ENCODE results near the gene TMTC2. TPM values are rescaled to one million over a fixed set of nuclear protein-coding genes. Genes with fewer than 3 reads are reported as not detected.

Gene TMTC2
- total and polyA plus RNA-seq, 4 experiments from 2014 or later: 0.09 to 8.2 (median 4.2) TPM

- no peaks in the 10 kb centered on the region for H3K4me1 Mint-ChIP-seq
- H3K4me1 ChIP-seq (ENCODE audit: insufficient read depth, low read length): no peaks in the 10 kb centered on the region
- no peaks in the 10 kb centered on the region for H3K9me3 ChIP-seq (ENCODE audit: control insufficient read depth in 1 of 2, low read length in 2 of 2)
- intact Hi-C loops (cut with micrococcal nuclease): no loop called here
- H3K4me3 ChIP-seq (ENCODE audit: low read length in 2 of 2): no peak overlapping the region
- ChIA-PET POLR2A (ENCODE audit: partially characterized antibody) (no interaction called here), CTCF (ENCODE audit: partially characterized antibody) (no interaction called here)
- DNase-seq: no peak
- peaks cover 4 to 8% of the 10 kb centered on the region in 2 donors for H3K36me3 Mint-ChIP-seq
- H3K36me3 ChIP-seq (ENCODE audit: insufficient read depth, low read length): no peaks in the 10 kb centered on the region
- no peaks in the 10 kb centered on the region for H3K27me3 Mint-ChIP-seq
- H3K27me3 ChIP-seq (ENCODE audit: insufficient read depth, low read length): no peaks in the 10 kb centered on the region
- H3K27ac Mint-ChIP-seq: no peak overlapping the region
- H3K27ac ChIP-seq (ENCODE audit: low read depth, low read length): no peak overlapping the region
- H3K9me3 Mint-ChIP-seq: no peaks in the 10 kb centered on the region
- no peak overlapping the region for H3K4me3 Mint-ChIP-seq
Observed at GRCh38 chr12:82788594-82788993, 101.9 kb downstream of the TMTC2 start.

GRCh38 chr12:82789674-82790073 lies 103.0 kb downstream of the TMTC2 start:
- peaks cover 4 to 8% of the 10 kb centered on the region in 2 donors for H3K36me3 Mint-ChIP-seq
- ChIA-PET POLR2A (ENCODE audit: partially characterized antibody) (no interaction called here), CTCF (ENCODE audit: partially characterized antibody) (no interaction called here)
- no peaks in the 10 kb centered on the region for H3K36me3 ChIP-seq (ENCODE audit: insufficient read depth, low read length)
- no peak overlapping the region for H3K4me3 ChIP-seq (ENCODE audit: low read length in 2 of 2)
- H3K27me3 ChIP-seq (ENCODE audit: insufficient read depth, low read length): no peaks in the 10 kb centered on the region
- H3K4me1 Mint-ChIP-seq: no peaks in the 10 kb centered on the region
- H3K9me3 ChIP-seq (ENCODE audit: control insufficient read depth in 1 of 2, low read length in 2 of 2): no peaks in the 10 kb centered on the region
- H3K27ac Mint-ChIP-seq: no peak overlapping the region
- intact Hi-C loops (cut with micrococcal nuclease): no loop called here
- DNase-seq: no peak
- no peaks in the 10 kb centered on the region for H3K27me3 Mint-ChIP-seq
- no peaks in the 10 kb centered on the region for H3K9me3 Mint-ChIP-seq
- no peak overlapping the region for H3K4me3 Mint-ChIP-seq
- no peak overlapping the region for H3K27ac ChIP-seq (ENCODE audit: low read depth, low read length)
- H3K4me1 ChIP-seq (ENCODE audit: insufficient read depth, low read length): no peaks in the 10 kb centered on the region

GRCh38 chr12:82793751-82794281 lies 107.1 kb downstream of the TMTC2 start:
- H3K4me1 ChIP-seq (ENCODE audit: insufficient read depth, low read length): no peaks in the 10 kb centered on the region
- H3K9me3 ChIP-seq (ENCODE audit: control insufficient read depth in 1 of 2, low read length in 2 of 2): no peaks in the 10 kb centered on the region
- H3K4me1 Mint-ChIP-seq: no peaks in the 10 kb centered on the region
- H3K4me3 ChIP-seq (ENCODE audit: low read length in 2 of 2): no peak overlapping the region
- no peak for DNase-seq
- POLR2A ChIA-PET (ENCODE audit: partially characterized antibody): no interaction called here
- H3K36me3 ChIP-seq (ENCODE audit: insufficient read depth, low read length): no peaks in the 10 kb centered on the region
- no peak overlapping the region for H3K27ac Mint-ChIP-seq
- H3K27ac ChIP-seq (ENCODE audit: low read depth, low read length): no peak overlapping the region
- no peaks in the 10 kb centered on the region for H3K27me3 ChIP-seq (ENCODE audit: insufficient read depth, low read length)
- H3K9me3 Mint-ChIP-seq: no peaks in the 10 kb centered on the region
- CTCF ChIA-PET (ENCODE audit: partially characterized antibody): no interaction called here
- no peak overlapping the region for H3K4me3 Mint-ChIP-seq
- peaks cover 4 to 8% of the 10 kb centered on the region in 2 donors for H3K36me3 Mint-ChIP-seq
- intact Hi-C loops (cut with micrococcal nuclease): no loop called here
- H3K27me3 Mint-ChIP-seq: no peaks in the 10 kb centered on the region

GRCh38 chr12:82797480-82797879 lies 110.8 kb downstream of the TMTC2 start:
- ChIA-PET CTCF (ENCODE audit: partially characterized antibody) (no interaction called here), POLR2A (ENCODE audit: partially characterized antibody) (no interaction called here)
- no peaks in the 10 kb centered on the region for H3K27me3 ChIP-seq (ENCODE audit: insufficient read depth, low read length)
- H3K4me1 Mint-ChIP-seq: no peaks in the 10 kb centered on the region
- peaks cover 0 to 14% of the 10 kb centered on the region in 2 donors for H3K36me3 Mint-ChIP-seq
- H3K27ac Mint-ChIP-seq: no peak overlapping the region
- H3K9me3 Mint-ChIP-seq: no peaks in the 10 kb centered on the region
- H3K4me1 ChIP-seq (ENCODE audit: insufficient read depth, low read length): no peaks in the 10 kb centered on the region
- no peaks in the 10 kb centered on the region for H3K27me3 Mint-ChIP-seq
- no peak for DNase-seq
- intact Hi-C loops (cut with micrococcal nuclease): no loop called here
- no peak overlapping the region for H3K4me3 ChIP-seq (ENCODE audit: low read length in 2 of 2)
- H3K36me3 ChIP-seq (ENCODE audit: insufficient read depth, low read length): no peaks in the 10 kb centered on the region
- H3K27ac ChIP-seq (ENCODE audit: low read depth, low read length): no peak overlapping the region
- no peaks in the 10 kb centered on the region for H3K9me3 ChIP-seq (ENCODE audit: control insufficient read depth in 1 of 2, low read length in 2 of 2)
- H3K4me3 Mint-ChIP-seq: no peak overlapping the region

GRCh38 chr12:82800185-82800584 lies 113.5 kb downstream of the TMTC2 start:
- no peak overlapping the region for H3K27ac Mint-ChIP-seq
- Histone ChIP-seq H3K27ac (ENCODE audit: low read depth, low read length) (no peak overlapping the region), H3K27me3 (ENCODE audit: insufficient read depth, low read length) (no peaks in the 10 kb centered on the region), H3K9me3 (ENCODE audit: control insufficient read depth in 1 of 2, low read length in 2 of 2) (no peaks in the 10 kb centered on the region), H3K4me3 (ENCODE audit: low read length in 2 of 2) (no peak overlapping the region), H3K36me3 (ENCODE audit: insufficient read depth, low read length) (no peaks in the 10 kb centered on the region), H3K4me1 (ENCODE audit: insufficient read depth, low read length) (no peaks in the 10 kb centered on the region)
- DNase-seq: no peak
- ChIA-PET CTCF (ENCODE audit: partially characterized antibody) (interaction anchor here (0.8 kb wide), 1 partner anchor 9 kb away, joined by 3 read pairs; no protein-coding TSS in a partner anchor), POLR2A (ENCODE audit: partially characterized antibody) (interaction anchor here (0.6 kb wide), 1 partner anchor 11 kb away, joined by 3 read pairs; no protein-coding TSS in a partner anchor)
- H3K4me1 Mint-ChIP-seq: no peaks in the 10 kb centered on the region
- H3K27me3 Mint-ChIP-seq: no peaks in the 10 kb centered on the region
- H3K4me3 Mint-ChIP-seq: no peak overlapping the region
- H3K9me3 Mint-ChIP-seq: no peaks in the 10 kb centered on the region
- H3K36me3 Mint-ChIP-seq: peaks cover 0 to 14% of the 10 kb centered on the region in 2 donors
- intact Hi-C loops (cut with micrococcal nuclease): no loop called here

- Mint-ChIP-seq H3K36me3 (peaks cover 0 to 14% of the 10 kb centered on the region in 2 donors), H3K4me3 (no peak overlapping the region), H3K27ac (no peak overlapping the region), H3K4me1 (peaks cover 0 to 4% (median under 1%) of the 10 kb centered on the region in 4 donors), H3K27me3 (no peaks in the 10 kb centered on the region), H3K9me3 (no peaks in the 10 kb centered on the region)
- no peaks in the 10 kb centered on the region for H3K9me3 ChIP-seq (ENCODE audit: control insufficient read depth in 1 of 2, low read length in 2 of 2)
- CTCF ChIA-PET (ENCODE audit: partially characterized antibody): no interaction called here
- H3K27me3 ChIP-seq (ENCODE audit: insufficient read depth, low read length): no peaks in the 10 kb centered on the region
- DNase-seq: no peak
- H3K27ac ChIP-seq (ENCODE audit: low read depth, low read length): no peak overlapping the region
- intact Hi-C loops (cut with micrococcal nuclease): no loop called here
- H3K36me3 ChIP-seq (ENCODE audit: insufficient read depth, low read length): no peaks in the 10 kb centered on the region
- no peak overlapping the region for H3K4me3 ChIP-seq (ENCODE audit: low read length in 2 of 2)
- H3K4me1 ChIP-seq (ENCODE audit: insufficient read depth, low read length): no peaks in the 10 kb centered on the region
- POLR2A ChIA-PET (ENCODE audit: partially characterized antibody): no interaction called here
Observed at GRCh38 chr12:82801951-82802610, 115.4 kb downstream of the TMTC2 start.

GRCh38 chr12:82803201-82803600 lies 116.5 kb downstream of the TMTC2 start:
- Histone ChIP-seq H3K4me1 (ENCODE audit: insufficient read depth, low read length) (no peaks in the 10 kb centered on the region), H3K36me3 (ENCODE audit: insufficient read depth, low read length) (no peaks in the 10 kb centered on the region), H3K9me3 (ENCODE audit: control insufficient read depth in 1 of 2, low read length in 2 of 2) (no peaks in the 10 kb centered on the region), H3K4me3 (ENCODE audit: low read length in 2 of 2) (no peak overlapping the region), H3K27me3 (ENCODE audit: insufficient read depth, low read length) (no peaks in the 10 kb centered on the region), H3K27ac (ENCODE audit: low read depth, low read length) (no peak overlapping the region)
- Mint-ChIP-seq H3K36me3 (peaks cover 0 to 14% of the 10 kb centered on the region in 2 donors), H3K4me3 (no peak overlapping the region), H3K27ac (no peak overlapping the region), H3K9me3 (no peaks in the 10 kb centered on the region), H3K4me1 (peaks cover 0 to 4% (median under 1%) of the 10 kb centered on the region in 4 donors), H3K27me3 (no peaks in the 10 kb centered on the region)
- DNase-seq: no peak
- ChIA-PET POLR2A (ENCODE audit: partially characterized antibody) (no interaction called here), CTCF (ENCODE audit: partially characterized antibody) (no interaction called here)
- intact Hi-C loops (cut with micrococcal nuclease): no loop called here
